Right lung (tissue), 10 donors: ENCODE results near the gene EDC4. TPM values are rescaled to one million over a fixed set of nuclear protein-coding genes. Genes with fewer than 3 reads are reported as not detected.
"Not testable (repeated sequence)": the region's sequence is repeated elsewhere in the genome, so short reads cannot be mapped to it uniquely, and the experiment has no call there.

Experiments used
- DNase-seq, 2 donors: peaks; one replicate each; pipeline ENCODE4 v3.0.0-alpha.2; 2013
- long read RNA-seq, 8 donors: transcript quantifications; one replicate each; lab custom pipeline, GENCODE V29; 2026
- polyA plus RNA-seq, 5 donors: library from polyadenylated mRNA; unstranded; fragments of 120-200 nt; gene quantifications; one replicate each; pipeline versions ENCODE4 v1.2.1 to v1.2.3, GENCODE V29; 2013; ENCODE audit warnings: inconsistent platforms in 1 of 5, low replicate concordance in 1 of 5; ENCODE audit not compliant: insufficient read length in 5 of 5, insufficient read depth in 1 of 5

EDC4 gene
- 10 to 100 TPM; 57.8 to 86.4 (median 78.3) TPM for polyA plus RNA-seq
- long read RNA-seq, donor 1, full-length matches to known transcripts = 1 of 7 reads
- long read RNA-seq, donor 1, partial matches to known transcripts = 6 of 7 reads
- long read RNA-seq, donor 1, other reads (novel, unspliced or antisense) = 0 of 7 reads
- long read RNA-seq, donor 2, full-length matches to known transcripts = 2 of 2 reads
- long read RNA-seq, donor 2, partial matches to known transcripts = 0 of 2 reads
- long read RNA-seq, donor 2, other reads (novel, unspliced or antisense) = 0 of 2 reads
- long read RNA-seq, donor 3 = 0 reads
- long read RNA-seq, donor 4, partial matches to known transcripts = 0 of 1 reads
- long read RNA-seq, donor 4, other reads (novel, unspliced or antisense) = 0 of 1 reads
- long read RNA-seq, donor 5, full-length matches to known transcripts = 3 of 3 reads
- long read RNA-seq, donor 5, partial matches to known transcripts = 0 of 3 reads
- long read RNA-seq, donor 5, other reads (novel, unspliced or antisense) = 0 of 3 reads
- long read RNA-seq, donor 6, full-length matches to known transcripts = 5 of 5 reads
- long read RNA-seq, donor 6, partial matches to known transcripts = 0 of 5 reads
- long read RNA-seq, donor 6, other reads (novel, unspliced or antisense) = 0 of 5 reads
- long read RNA-seq, donor 7, full-length matches to known transcripts = 2 of 8 reads
- long read RNA-seq, donor 7, partial matches to known transcripts = 6 of 8 reads
- long read RNA-seq, donor 7, other reads (novel, unspliced or antisense) = 0 of 8 reads
- long read RNA-seq, donor 8 = 0 reads

- DNase-seq = peak; percentile 57 to 69
Measured at GRCh38 chr16:67872631-67873434, at the start of gene EDC4. Gene EDC4, plus strand, starts transcription at chr16:67873052. Its CDS starts 210 bp downstream, at chr16:67873262.

GRCh38 chr16:67825119-67825518 is 47.7 kb upstream of the EDC4 start:
- DNase-seq = no peak

- no peak for DNase-seq
Measured at GRCh38 chr16:67825906-67826305, 46.9 kb upstream of the EDC4 start.

- no peak for DNase-seq
Measured at GRCh38 chr16:67828651-67829050, 44.2 kb upstream of the EDC4 start.

- DNase-seq = no peak
Measured at GRCh38 chr16:67833030-67833414, 39.8 kb upstream of the EDC4 start.

- DNase-seq = peak; percentile 87 to 88
Measured at GRCh38 chr16:67833415-67834241, 39.2 kb upstream of the EDC4 start.

- DNase-seq = no peak
Measured at GRCh38 chr16:67834242-67834614, 38.6 kb upstream of the EDC4 start.

GRCh38 chr16:67837190-67837589 is 35.7 kb upstream of the EDC4 start:
- DNase-seq = not testable (repeated sequence)

- no peak for DNase-seq
Measured at GRCh38 chr16:67837811-67838210, 35.0 kb upstream of the EDC4 start.

- DNase-seq = no peak
Measured at GRCh38 chr16:67841198-67841815, 31.5 kb upstream of the EDC4 start.

GRCh38 chr16:67841816-67842508 is 30.9 kb upstream of the EDC4 start, which contains the start of gene THAP11:
Gene THAP11, plus strand, starts transcription at chr16:67842320. Its CDS starts 235 bp downstream, at chr16:67842555.
- peak; percentile 96 to 97 for DNase-seq

GRCh38 chr16:67842509-67843342 is 30.1 kb upstream of the EDC4 start:
- peak in 1 of 2 donors; percentile 52 for DNase-seq

- DNase-seq = no peak
Measured at GRCh38 chr16:67843343-67843765, 29.5 kb upstream of the EDC4 start.

- no peak for DNase-seq
Measured at GRCh38 chr16:67844497-67844896, 28.4 kb upstream of the EDC4 start.

GRCh38 chr16:67845291-67846062 is 27.4 kb upstream of the EDC4 start:
- no peak for DNase-seq

GRCh38 chr16:67846063-67846319 is 26.9 kb upstream of the EDC4 start:
- DNase-seq = no peak

- DNase-seq = peak; percentile 97 to 98
Measured at GRCh38 chr16:67846320-67847063, 26.4 kb upstream of the EDC4 start, which contains the start of gene NUTF2. Gene NUTF2, plus strand, starts transcription at chr16:67846933. Its CDS starts 18,198 bp downstream, at chr16:67865131.
